CD4-positive, alpha-beta T cell treated with Interleukin-15 for 4 hours (primary cell): ENCODE results near the gene LSMEM2.
"Not testable (repeated sequence)": the region's sequence is repeated elsewhere in the genome, so short reads cannot be mapped to it uniquely, and the experiment has no call there.

Source experiments
- DNase-seq: peaks from one replicate; pipeline ENCODE4 v3.0.0-alpha.2; 2020; ENCODE audit warnings: low spot score

The LSMEM2 gene

DNA sequence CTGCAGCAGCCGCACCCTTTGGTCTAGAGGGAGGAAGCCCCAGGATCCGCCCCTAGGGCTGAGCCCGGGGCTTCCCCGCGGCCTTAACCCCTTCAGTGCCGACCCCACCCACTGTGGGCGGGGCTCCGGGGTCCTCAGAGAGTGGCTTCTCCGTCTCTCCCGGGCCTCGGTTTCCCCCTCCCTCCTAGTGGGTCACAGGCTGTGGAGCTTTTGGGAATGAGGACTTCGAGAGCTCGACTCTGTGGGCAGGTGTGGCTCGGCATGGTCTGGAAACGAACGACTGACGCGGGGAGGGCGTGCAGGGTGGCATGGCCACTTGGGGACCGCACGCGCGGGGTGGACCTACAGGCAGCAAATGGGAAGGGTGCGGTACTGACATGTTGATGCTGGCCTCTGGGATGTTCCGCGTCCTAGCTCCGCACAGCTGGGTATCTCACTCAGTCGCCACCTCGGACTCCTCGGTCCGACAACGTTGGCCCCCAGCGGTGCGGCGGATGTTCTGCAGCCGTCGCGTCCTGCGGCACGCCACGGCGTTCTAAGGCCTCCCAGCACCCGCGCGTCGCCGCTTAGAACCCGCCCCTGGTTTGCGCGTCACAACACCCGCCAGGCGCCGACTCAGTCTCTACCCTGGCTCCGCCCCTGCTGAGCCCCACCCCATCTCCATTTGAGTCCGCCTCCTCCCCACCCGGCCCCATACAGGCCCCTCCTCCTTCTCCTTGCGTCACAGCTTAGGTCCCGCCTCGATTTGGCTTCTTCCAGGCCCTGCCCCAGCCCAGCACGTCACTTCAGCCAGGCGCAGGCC lies 20.1 kb downstream of the LSMEM2 start, which contains the start of the genes HYAL3 and NAA80:
Gene HYAL3, minus strand, starts transcription at position 570 of the 802 bp plus-strand sequence. CDS start 3,803 bp downstream, outside the sequence.
Gene NAA80, minus strand, starts transcription at position 570 of the 802 bp plus-strand sequence. CDS start 1,942 bp downstream, outside the sequence.
- DNase-seq, result peak; percentile 99

GRCh38 chr3:50299638-50299928 lies 20.7 kb downstream of the LSMEM2 start:
- no peak for DNase-seq

DNA sequence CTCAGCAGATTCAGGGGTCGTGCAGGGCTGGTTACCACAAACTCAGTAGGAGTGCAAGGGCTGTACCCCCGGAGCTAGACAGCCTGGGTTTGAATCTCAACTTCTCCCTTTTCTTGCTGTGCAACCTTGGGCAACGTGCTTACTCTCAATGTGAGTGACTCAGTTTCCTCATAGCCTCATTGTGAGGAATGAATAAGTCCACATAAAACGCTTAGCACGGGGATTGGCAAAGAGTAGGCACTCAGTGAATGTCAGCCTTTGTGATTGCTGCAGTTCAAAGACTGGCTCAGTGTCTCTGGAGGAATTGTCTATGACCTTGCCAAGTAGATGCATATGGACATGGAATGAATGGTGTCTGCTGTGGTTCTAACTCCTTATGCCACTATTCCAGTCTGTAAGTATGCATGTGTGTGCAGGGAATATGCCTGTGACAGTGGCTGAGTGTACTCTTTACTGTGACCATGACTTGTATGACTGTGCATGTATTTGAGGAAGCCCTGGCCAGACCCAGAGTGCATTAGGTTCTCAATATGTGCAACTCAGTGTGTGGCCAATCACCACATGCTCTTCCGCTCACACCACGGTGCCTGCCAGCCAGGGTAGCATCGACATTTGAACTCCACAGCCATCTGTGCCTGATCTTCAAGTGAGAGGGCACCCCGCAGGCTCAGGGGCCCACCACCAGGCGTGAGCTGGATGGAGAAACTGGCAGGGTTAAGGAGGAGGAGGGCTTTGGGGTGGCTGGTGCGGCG lies 21.2 kb downstream of the LSMEM2 start:
- DNase-seq, result no peak

GRCh38 chr3:50300681-50301254 lies 21.9 kb downstream of the LSMEM2 start:
- no peak for DNase-seq

- DNase-seq, result no peak
Observed at GRCh38 chr3:50302095-50303012, 23.5 kb downstream of the LSMEM2 start.

DNA sequence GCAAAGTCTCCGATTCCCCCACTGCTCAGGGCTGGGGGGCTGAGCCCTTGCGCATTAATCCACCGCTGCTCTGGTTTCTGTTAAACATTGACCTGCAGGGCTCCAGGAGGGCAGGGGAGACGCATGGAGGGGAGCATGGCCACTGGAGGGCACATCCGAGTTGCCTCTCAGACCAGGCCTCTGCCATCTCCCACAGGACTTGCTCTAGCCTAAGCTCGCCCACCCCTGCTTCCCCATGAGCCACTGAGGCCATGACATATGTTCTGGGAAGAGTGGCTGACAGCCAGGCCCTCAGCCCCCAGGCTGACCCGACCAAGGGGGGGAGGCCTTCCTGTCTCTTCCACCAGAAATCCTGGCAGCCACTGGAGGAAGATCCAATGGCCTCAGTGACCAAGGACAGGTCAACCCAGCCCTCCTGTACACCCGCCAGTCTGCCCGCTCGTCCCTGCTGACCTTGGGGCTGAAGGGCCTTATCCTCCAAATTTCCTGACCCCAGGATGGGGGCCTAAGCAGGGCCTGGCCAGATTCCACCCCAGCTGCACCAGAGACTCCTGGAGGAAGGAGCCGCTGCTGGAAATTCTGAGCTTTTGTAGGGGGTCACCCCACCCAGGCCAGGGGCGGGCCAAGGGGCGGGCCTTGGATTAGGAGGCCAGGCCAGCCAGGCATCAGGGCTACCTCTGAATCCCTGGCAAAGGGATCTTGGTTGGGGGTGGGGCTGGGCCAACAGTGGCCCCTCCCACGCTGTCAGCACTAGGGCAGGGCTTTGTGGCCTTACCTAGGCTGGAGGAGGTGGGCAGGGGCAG lies 24.3 kb downstream of the LSMEM2 start, which contains the start of gene HYAL1:
Gene HYAL1, minus strand, starts transcription at position 562 of the 803 bp plus-strand sequence. CDS start 618 bp downstream, outside the sequence.
- no peak for DNase-seq

DNA sequence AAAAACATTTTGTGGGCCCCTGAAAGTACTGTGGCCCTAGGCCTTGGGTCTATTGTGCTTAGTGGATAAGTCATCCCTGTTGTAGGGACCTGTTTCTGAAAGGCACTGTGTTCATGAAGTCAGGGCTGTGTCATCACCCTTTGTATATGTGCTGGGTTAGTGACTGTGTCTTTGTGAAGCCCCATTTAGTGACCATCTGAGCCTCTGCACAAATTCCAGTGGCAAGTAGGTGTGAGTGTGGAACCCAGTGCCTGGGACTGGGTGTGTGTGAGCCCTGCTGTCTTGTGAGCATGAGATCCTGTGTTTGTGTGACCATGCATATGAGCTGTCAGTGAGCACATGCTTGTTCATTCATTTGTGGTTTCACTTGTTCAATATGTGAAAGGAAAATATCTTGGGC lies 25.7 kb downstream of the LSMEM2 start:
- DNase-seq, result no peak

DNA sequence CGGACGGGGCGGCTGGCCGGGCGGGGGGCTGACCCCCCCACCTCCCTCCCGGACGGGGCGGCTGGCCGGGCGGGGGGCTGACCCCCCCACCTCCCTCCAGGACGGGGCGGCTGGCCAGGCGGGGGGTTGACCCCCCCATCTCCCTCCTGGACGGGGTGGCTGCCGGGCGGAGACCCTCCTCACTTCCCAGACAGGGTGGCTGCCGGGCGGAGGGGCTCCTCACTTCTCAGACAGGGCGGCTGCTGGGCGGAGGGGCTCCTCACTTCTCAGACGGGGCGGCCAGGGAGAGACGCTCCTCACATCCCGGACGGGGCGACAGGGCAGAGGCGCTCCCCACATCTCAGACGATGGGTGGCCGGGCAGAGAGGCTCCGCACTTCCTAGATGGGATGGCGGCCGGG lies 33.2 kb downstream of the LSMEM2 start:
- not testable (repeated sequence) for DNase-seq

DNA sequence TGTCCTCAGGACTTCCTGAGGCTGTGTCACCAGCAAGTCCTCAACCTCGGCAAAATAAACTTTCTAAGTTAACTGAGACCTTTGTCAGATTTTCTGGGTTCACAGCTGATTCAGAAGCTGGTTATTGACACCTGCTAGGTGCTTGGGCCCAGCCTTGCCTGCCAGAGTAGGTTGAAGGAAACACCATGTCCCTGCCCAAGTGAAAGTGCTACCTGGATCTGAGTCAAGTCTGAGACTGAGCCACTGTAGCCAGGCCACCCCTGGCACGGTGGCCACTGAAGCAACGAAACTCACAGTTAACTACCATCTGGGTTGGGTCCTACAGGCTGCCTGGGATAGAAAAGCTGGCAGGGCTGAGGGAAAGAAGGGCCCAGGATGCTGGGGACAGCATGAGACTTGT lies 35.5 kb downstream of the LSMEM2 start:
- no peak for DNase-seq

DNA sequence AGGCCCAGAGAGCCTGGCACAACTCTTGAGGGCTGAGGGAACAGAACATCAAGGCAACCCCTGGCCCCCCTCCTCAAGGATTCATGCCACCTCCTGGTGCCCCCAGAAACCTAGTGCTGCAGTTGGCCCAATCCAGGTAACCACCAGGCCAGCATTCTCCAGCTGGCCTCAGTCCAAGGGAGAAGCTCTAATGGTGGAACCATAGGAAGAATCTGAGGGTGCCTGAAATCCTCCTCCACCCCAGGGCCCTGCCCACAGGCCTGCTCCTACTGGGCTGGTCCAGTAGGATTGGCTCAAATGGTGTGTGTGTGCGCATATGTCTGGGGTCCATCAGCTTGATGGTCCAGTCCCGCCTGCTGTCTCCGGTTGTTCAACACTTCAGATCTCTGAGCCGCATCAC lies 35.9 kb downstream of the LSMEM2 start:
- no peak for DNase-seq

DNA sequence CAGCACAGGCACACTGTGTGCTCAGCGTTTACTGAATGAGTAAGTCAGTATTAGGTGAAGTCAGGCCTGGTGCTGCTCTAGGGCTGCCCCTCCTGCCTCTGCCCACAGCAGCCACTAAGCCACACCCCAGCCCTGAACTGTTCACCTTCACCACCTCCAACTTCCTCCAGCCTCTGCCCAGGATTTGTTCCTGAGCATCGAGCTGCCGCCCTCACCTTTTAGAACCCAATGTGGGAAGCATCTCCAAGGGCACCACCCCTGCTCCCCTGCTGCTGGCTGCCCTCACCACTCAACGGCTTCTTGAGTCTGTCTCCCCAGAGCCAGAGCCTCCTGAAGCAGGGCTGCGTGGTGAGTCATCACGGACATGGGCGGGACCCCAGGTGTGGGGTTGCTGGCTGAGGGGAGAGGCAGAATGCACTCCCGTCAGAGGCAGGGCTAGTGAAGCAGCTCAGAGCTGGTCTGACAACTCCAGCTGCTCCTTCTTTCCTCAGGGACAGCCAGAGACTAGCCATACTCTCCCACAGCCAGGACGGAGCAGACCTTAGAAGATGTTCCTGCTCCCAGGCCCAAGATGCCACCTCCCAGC lies 37.9 kb downstream of the LSMEM2 start:
- peak; percentile 87 for DNase-seq

DNA sequence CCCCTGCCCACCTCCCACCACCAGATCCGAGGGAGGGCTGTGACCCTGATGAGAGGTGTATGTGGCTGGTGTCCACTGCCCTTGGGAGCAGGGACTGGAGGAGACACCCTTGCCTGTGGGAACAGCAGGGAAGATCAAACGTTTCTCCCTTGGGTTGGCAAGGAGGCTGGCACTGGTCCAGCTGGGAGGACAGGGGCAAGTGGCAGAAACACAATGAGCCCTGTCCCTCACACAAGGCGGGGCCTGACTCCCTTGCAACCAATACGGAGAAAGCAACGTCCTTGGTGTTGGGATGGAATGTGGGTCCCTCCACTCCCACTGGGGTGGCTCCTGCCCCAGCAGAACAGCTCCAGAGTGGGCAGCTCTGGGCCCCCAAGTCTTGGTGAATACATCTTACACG lies 38.4 kb downstream of the LSMEM2 start:
- DNase-seq, result no peak

DNA sequence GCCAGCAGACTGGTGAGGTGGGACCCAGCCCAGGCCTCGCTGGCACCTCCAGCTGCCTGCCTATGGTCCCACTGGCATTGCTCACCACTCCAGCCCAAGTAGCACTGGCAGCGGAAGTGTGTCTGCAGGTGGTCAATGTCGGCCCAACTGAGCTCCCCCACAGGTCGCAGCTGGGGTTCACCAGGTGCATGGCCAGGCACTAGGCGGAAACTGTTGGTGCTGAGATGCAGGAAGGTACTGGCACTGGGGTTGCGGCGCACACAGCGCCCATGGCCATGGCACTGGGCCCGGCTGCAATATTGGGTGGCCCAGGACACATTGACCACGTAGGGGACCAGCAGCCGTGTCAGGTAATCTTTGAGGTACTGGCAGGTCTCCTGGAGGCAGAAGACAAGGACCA lies 39.3 kb downstream of the LSMEM2 start:
- no peak for DNase-seq

DNA sequence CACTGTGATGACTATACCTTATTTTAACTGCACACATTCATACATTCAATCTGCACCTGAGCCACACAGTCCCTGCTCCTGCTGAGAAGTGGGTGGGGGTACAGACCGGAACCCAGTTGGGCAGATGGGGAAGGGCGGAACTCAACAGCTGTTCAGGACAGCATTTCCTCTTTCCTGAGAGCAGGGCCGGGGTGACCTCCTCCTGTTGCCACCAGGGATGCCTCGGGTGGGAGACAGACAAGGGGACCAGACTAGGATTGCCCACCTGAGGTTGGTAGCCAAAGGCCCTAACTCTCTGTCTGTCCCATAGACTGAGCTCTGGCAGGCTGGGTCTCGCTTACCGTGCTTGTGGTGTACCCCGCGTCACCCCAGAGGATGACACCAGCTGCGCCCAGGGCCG lies 39.7 kb downstream of the LSMEM2 start:
- no peak for DNase-seq

GRCh38 chr3:50319181-50319893 lies 40.5 kb downstream of the LSMEM2 start:
- DNase-seq, result no peak

DNA sequence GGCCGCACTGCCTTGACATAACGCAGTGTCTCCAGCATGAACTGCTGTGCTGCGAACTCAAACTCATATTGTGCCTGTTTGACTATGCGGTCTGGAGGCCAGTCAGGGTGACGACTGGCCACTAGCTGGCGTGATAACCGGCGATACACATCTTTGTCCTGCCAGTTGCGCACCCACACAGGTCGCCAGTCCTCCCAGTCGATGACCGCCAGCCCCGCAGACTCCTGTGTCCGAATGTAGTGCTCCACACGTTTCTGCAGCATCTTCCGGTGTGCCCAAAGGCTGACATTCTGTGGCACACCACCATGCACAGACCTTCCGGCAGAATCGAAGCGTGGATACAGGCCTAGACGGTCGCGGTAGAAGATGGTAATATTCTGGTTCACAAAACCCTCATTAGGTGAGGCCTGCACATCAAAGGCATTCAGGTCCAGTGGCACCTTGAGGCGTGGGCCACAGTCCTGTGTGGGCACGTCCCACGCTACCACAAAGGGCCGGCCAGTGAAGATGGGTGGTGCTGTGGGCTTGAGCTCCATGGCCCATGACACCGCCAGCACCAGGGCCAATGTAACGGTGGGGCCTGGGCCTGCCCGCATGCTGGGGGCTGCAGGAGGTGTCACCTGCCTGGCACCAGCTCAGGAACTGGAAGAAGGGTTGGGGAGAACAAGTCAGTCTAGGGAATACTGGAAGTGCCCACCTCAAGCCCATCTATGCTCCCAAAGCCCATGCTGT lies 41.2 kb downstream of the LSMEM2 start:
- DNase-seq, result no peak

DNA sequence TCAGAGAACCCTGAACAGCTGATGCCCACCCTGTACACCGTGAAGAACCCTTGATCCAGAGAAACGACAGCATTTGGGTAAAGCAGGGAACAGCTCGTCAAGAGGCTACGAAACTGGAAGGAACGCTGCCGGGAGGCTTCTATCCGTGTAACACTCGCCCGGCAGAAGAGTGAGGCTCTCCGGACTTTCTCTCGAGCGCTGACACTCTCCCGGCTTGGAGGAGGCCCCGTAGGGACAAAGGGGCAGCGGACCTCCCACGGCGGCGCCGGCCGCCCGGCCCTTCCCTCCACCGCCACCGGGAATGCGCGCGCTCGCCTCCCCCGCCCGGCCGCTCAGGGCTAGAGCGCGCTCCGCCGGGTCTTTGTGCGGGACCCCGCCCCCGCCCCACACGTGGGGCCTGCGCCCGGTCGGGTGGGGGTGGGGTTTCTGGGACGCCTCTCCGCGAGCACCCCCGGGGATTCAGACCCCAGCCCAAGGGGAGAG lies 42.0 kb downstream of the LSMEM2 start:
- DNase-seq, result peak; percentile 49

DNA sequence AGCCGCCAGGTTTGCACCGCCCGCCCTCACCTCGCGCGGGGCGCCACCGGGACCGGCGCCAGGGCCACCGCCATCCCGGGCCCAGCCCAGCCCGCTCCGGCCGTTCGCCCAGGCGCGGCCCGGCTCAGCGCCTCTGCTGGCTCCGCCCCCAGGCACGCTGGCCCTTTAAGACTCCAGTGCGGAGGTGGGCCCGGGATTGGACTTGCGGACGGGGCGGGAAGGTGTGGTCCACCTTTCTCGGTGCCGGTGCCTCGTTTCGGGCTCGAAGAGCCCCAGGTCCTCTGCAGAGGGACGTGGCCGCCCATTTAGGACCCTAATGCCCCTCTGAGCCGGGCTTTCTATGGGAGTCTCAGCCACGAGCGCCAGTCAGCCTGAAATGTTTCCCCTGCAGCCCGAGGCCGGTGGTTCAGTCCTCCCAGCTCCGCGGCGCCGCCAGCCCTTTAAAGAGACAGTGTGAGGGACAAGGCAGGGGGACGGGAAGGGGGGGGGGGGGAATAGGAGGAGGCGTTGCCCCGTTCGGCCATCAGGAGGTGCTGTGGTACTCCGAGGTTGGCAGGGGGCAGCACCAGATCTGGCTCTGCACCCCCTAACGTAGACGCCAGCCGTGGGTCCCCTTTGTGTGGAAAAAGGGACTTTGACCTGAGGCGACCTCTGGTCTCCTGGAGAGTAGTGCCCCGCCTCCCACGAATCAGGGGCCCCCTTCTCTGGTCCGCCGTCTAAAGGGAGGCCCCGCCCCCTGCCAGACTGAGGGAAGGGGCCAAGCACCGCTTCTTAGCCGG lies 42.6 kb downstream of the LSMEM2 start:
- DNase-seq, result peak; percentile 78

DNA sequence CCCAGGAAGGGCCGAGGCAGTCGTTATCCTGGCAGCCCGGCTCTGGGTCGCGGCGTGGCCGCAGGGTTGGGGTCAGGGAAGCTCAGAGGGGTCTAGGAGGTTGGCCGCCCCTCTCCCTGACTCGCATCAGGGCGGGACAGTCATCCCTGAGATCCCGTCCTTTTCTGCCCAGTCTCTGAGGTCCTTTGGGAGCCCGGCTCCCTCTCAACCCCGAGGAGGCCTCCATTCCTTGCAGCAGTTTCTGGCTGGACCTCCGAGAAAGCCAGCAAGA lies 43.2 kb downstream of the LSMEM2 start:
- no peak for DNase-seq
